CD14-positive monocyte (primary cell): ENCODE data around the gene MED28. TPM values are rescaled to one million over a fixed set of nuclear protein-coding genes. Genes with fewer than 3 reads are reported as not detected.
A peak's percentile ranks its signal among the peaks of the same experiment; 100 is the strongest.

ENCODE experiments used
- DNase-seq, 3 donors: peaks; one replicate each; pipeline ENCODE4 v3.0.0-alpha.2; 2011 to 2022
- H2AFZ ChIP-seq: 2 replicates; pipeline ENCODE4 v1.6.0; 2012; ENCODE audit warnings: mild to moderate bottlenecking, low read depth, low read length, inconsistent platforms; ENCODE audit not compliant: insufficient read depth, poor library complexity, severe bottlenecking
- H3K27ac ChIP-seq, 2 donors: 1 replicate in 1 of 2; 2 replicates in 1 of 2; pipeline ENCODE4 v1.5.1; 2012 to 2013; ENCODE audit warnings: low read length in 2 of 2, control low read depth in 1 of 2, inconsistent platforms in 1 of 2, low read depth in 1 of 2, mild to moderate bottlenecking in 1 of 2
- H3K27me3 ChIP-seq, 2 donors: one replicate each; pipeline versions ENCODE4 v1.6.0 to v1.6.1; 2011 to 2013; ENCODE audit warnings: low read length in 2 of 2; ENCODE audit not compliant: control insufficient read depth in 2 of 2, insufficient read depth in 2 of 2
- H3K36me3 ChIP-seq, 2 donors: replicated peaks in 1 of 2; 1 replicate in 1 of 2; 2 replicates in 1 of 2; pipeline versions ENCODE4 v1.5.1 to v1.6.1; 2012 to 2013; ENCODE audit warnings: low read length in 2 of 2, control low read depth in 1 of 2, inconsistent platforms in 1 of 2, mild to moderate bottlenecking in 1 of 2; ENCODE audit not compliant: insufficient read depth in 2 of 2, control insufficient read depth in 1 of 2
- H3K4me1 ChIP-seq, 2 donors: 1 replicate in 1 of 2; 2 replicates in 1 of 2; pipeline versions ENCODE4 v1.5.1 to v1.6.1; 2012 to 2013; ENCODE audit warnings: low read length in 2 of 2, control low read depth in 1 of 2, inconsistent platforms in 1 of 2, mild to moderate bottlenecking in 1 of 2, moderate library complexity in 1 of 2; ENCODE audit not compliant: insufficient read depth in 2 of 2, control insufficient read depth in 1 of 2
- H3K4me2 ChIP-seq: replicated peaks from 2 replicates; pipeline ENCODE3; 2012; ENCODE audit warnings: low read length, moderate library complexity, mild to moderate bottlenecking; ENCODE audit not compliant: poor library complexity, severe bottlenecking; ENCODE audit errors: extremely low read depth
- H3K4me3 ChIP-seq, 3 experiments: fragments of 200-600 bp in 1 of 3; sonication (generic) in 1 of 3; replicated peaks in 1 of 3; 1 replicate in 2 of 3; 2 replicates in 1 of 3; pipeline ENCODE4 v1.5.1; 2011 to 2013; ENCODE audit warnings: low read length in 3 of 3, mild to moderate bottlenecking in 3 of 3, control low read depth in 2 of 3, low read depth in 2 of 3, inconsistent platforms in 1 of 3, moderate library complexity in 1 of 3
- H3K79me2 ChIP-seq: 2 replicates; pipeline ENCODE4 v1.6.0; 2012; ENCODE audit warnings: mild to moderate bottlenecking, control low read depth, inconsistent platforms, low read length, moderate library complexity; ENCODE audit not compliant: insufficient read depth
- H3K9ac ChIP-seq: 2 replicates; pipeline ENCODE4 v1.6.0; 2017; ENCODE audit warnings: low read length, mild to moderate bottlenecking; ENCODE audit not compliant: insufficient read depth, poor library complexity, severe bottlenecking
- H3K9me3 ChIP-seq, 2 donors: replicated peaks in 1 of 2; 1 replicate in 1 of 2; 2 replicates in 1 of 2; pipeline versions ENCODE4 v1.5.1 to v1.6.1; 2012 to 2013; ENCODE audit warnings: low read length in 2 of 2, control low read depth in 1 of 2; ENCODE audit not compliant: control insufficient read depth in 1 of 2, insufficient read depth in 1 of 2
- H4K20me1 ChIP-seq: 2 replicates; pipeline ENCODE4 v1.6.0; 2012; ENCODE audit warnings: mild to moderate bottlenecking, low read length, control low read depth, moderate library complexity; ENCODE audit not compliant: insufficient read depth
- H3K27ac Mint-ChIP-seq, 7 donors: one replicate each; pipeline ENCODE4 v1.8.0; 2020; ENCODE audit warnings: mild to moderate bottlenecking in 7 of 7, mixed read lengths in 7 of 7, moderate library complexity in 6 of 7, inconsistent platforms in 2 of 7
- H3K27me3 Mint-ChIP-seq, 3 donors: one replicate each; pipeline ENCODE4 v1.8.0; 2021 to 2022; ENCODE audit warnings: low read depth in 3 of 3, mild to moderate bottlenecking in 3 of 3, mixed read lengths in 3 of 3, moderate library complexity in 3 of 3, inconsistent platforms in 1 of 3
- H3K36me3 Mint-ChIP-seq, 2 donors: one replicate each; pipeline ENCODE4 v1.8.0; 2020; ENCODE audit warnings: mixed read lengths in 2 of 2, inconsistent platforms in 1 of 2, mild to moderate bottlenecking in 1 of 2
- H3K4me1 Mint-ChIP-seq: one replicate; pipeline ENCODE4 v1.8.0; 2020; ENCODE audit warnings: mild to moderate bottlenecking, mixed read lengths
- H3K4me3 Mint-ChIP-seq, 2 donors: one replicate each; pipeline ENCODE4 v1.8.0; 2020; ENCODE audit warnings: mild to moderate bottlenecking in 2 of 2, mixed read lengths in 2 of 2, moderate library complexity in 1 of 2
- H3K9me3 Mint-ChIP-seq, 7 donors: one replicate each; pipeline ENCODE4 v1.8.0; 2020 to 2022; ENCODE audit warnings: mixed read lengths in 7 of 7, mild to moderate bottlenecking in 6 of 7, moderate library complexity in 6 of 7, inconsistent platforms in 2 of 7
- WGBS: methylation state at CpG from one replicate; pipeline ENCODE4 v1.1.5; 2013; ENCODE audit warnings: missing lambda C conversion rate; ENCODE audit not compliant: insufficient coverage; 5-methylcytosine and 5-hydroxymethylcytosine counted together
- intact Hi-C, 2 donors: fragments of 100-400 bp; cut with micrococcal nuclease; formaldehyde crosslinking; loops; one replicate each; pipeline versions ENCODE4 v1.15.0 to v1.15.1; 2023
- polyA plus RNA-seq, 3 donors: library from polyadenylated mRNA; depleted of rRNA in 1 of 3; unstranded in 2 of 3; stranded (reverse) in 1 of 3; fragments of 300-500 nt in 2 of 3; fragments of >200 nt in 1 of 3; fragmentation: Illumina TruSeq in 2 of 3; gene quantifications; 1 replicate in 2 of 3; 2 replicates in 1 of 3; pipeline ENCODE4 v1.2.3, GENCODE V29; 2012 to 2021
- TF ChIP-seq, protein P1 (sequence below): fragments of 200-600 bp; IDR thresholded peaks from one replicate; pipeline ENCODE4 v1.8.0; 2022; ENCODE audit warnings: antibody characterized with exemption, mild to moderate bottlenecking

MED28 gene
- polyA plus RNA-seq, 3 donors = 8.6 to 46.4 (median 43.5) TPM

GRCh38 chr4:17605236-17605635 lies 9.2 kb upstream of the MED28 start:
- Histone ChIP-seq H3K4me2 (no peak overlapping the region), H3K27ac (no peak overlapping the region), H3K27me3 (no peaks in the 10 kb centered on the region), H3K4me1 (peaks cover 9 to 11% of the 10 kb centered on the region in 2 donors), H3K36me3 (peaks cover 60 to 75% of the 10 kb centered on the region in 2 donors), H3K9me3 (no peaks in the 10 kb centered on the region), H3K79me2 (peaks cover 6% of the 10 kb centered on the region), H2AFZ (no peak overlapping the region), H3K9ac (no peak overlapping the region), H3K4me3 (no peak overlapping the region), H4K20me1 (peaks cover 31% of the 10 kb centered on the region)
- Mint-ChIP-seq H3K9me3 (no peaks in the 10 kb centered on the region), H3K27ac (peak overlapping the region in 3 of 7 donors; percentile 3 to 31 (median 16)), H3K27me3 (no peaks in the 10 kb centered on the region), H3K4me3 (no peak overlapping the region), H3K4me1 (peaks cover 17% of the 10 kb centered on the region), H3K36me3 (peaks cover 56 to 78% of the 10 kb centered on the region in 2 donors)
- intact Hi-C loops = no loop called here
- TF ChIP-seq, protein P1, sequence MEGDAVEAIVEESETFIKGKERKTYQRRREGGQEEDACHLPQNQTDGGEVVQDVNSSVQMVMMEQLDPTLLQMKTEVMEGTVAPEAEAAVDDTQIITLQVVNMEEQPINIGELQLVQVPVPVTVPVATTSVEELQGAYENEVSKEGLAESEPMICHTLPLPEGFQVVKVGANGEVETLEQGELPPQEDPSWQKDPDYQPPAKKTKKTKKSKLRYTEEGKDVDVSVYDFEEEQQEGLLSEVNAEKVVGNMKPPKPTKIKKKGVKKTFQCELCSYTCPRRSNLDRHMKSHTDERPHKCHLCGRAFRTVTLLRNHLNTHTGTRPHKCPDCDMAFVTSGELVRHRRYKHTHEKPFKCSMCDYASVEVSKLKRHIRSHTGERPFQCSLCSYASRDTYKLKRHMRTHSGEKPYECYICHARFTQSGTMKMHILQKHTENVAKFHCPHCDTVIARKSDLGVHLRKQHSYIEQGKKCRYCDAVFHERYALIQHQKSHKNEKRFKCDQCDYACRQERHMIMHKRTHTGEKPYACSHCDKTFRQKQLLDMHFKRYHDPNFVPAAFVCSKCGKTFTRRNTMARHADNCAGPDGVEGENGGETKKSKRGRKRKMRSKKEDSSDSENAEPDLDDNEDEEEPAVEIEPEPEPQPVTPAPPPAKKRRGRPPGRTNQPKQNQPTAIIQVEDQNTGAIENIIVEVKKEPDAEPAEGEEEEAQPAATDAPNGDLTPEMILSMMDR = no peak
- no peak for DNase-seq
- WGBS = 94% methylated on average over 2 of the region's 3 CpGs

DNA sequence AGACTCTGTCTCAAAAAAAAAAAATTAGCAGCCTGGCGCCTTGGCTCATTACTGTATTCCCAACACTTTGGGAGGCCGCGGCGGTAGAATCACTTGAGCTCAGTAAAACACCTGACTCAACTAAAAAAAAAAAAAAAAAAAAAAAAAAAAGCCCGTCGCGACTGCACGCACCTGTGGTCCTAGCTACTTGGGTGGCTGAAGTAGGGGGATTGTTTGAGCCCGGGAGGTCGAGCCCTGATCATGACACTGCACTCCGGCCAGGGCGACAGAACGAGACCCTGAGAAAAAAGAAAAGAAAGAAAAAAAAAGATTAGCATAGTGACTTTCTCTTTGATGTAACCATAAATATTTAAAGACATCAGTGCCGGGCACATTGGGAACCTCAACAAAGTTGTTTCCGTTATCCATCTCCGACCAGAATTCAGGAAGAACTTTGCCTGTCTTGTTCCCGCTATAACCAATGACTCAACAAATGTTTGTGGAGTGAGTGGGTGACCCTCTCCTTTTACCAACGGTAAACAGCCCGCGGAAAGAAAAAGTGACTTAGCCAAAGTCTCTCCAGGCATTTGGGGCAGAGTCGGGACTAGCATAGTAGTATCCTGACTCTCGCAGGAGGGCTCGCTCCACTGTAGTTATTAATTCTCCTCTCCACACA lies 553 bp upstream of the MED28 start:
- H4K20me1 ChIP-seq = peaks cover 38% of the 10 kb centered on the region
- peak overlapping the region; percentile 96 for H3K9ac ChIP-seq
- H3K27me3 ChIP-seq = no peaks in the 10 kb centered on the region
- H3K79me2 ChIP-seq = peaks cover 52% of the 10 kb centered on the region
- Mint-ChIP-seq H3K27ac (peak overlapping the region; percentile 94 to 99 (median 97)), H3K9me3 (no peaks in the 10 kb centered on the region), H3K36me3 (peaks cover 11 to 32% of the 10 kb centered on the region in 2 donors), H3K27me3 (peaks cover 0 to 2% (median 0%) of the 10 kb centered on the region in 3 donors), H3K4me3 (peak overlapping the region; percentile 98 to 99), H3K4me1 (peaks cover 27% of the 10 kb centered on the region)
- peaks cover 27 to 35% of the 10 kb centered on the region in 2 donors for H3K4me1 ChIP-seq
- peak overlapping the region; percentile 96 for H2AFZ ChIP-seq
- H3K9me3 ChIP-seq = no peaks in the 10 kb centered on the region
- H3K4me3 ChIP-seq = peak overlapping the region; percentile 90 to 100 (median 98)
- DNase-seq = peak in 2 of 3 donors; percentile 42 to 53
- intact Hi-C loops = loop anchor here (2.0 to 10.0 kb wide), 3 partner anchors 35 to 201 kb away; partner anchors contain the start of genes DCAF16 (in 1 of the 2), LAP3 (in 1 of the 2) and NCAPG (in 1 of the 2)
- TF ChIP-seq, protein P1 = no peak
- peaks cover 16 to 28% of the 10 kb centered on the region in 2 donors for H3K36me3 ChIP-seq
- WGBS = 0% methylated on average over 3 of the region's 23 CpGs
- peak overlapping the region; percentile 75 for H3K4me2 ChIP-seq
- peak overlapping the region; percentile 75 to 98 for H3K27ac ChIP-seq
